ENCODE results near the gene CD22.

DNA sequence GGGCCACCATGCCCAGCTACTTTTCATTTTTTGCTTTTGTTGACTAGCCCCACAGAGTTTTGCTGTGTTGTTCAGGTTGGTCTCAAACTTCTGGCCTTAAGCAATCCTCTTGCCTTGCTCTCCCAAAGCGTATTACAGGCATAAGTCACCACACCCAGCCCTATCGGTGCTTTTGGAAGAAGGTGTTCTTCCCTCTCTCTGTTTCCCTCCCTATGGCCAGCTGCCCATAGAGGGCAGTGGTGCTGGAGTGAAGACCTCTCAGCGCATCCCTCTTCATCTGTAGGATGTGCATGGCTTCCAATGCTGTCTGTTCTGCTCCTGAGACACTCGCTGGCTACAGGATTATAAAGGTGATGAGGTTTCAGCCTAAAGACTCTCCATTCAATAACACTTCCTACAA is 1.3 kb upstream of the CD22 start:
- TF ChIP-seq, protein P1, sequence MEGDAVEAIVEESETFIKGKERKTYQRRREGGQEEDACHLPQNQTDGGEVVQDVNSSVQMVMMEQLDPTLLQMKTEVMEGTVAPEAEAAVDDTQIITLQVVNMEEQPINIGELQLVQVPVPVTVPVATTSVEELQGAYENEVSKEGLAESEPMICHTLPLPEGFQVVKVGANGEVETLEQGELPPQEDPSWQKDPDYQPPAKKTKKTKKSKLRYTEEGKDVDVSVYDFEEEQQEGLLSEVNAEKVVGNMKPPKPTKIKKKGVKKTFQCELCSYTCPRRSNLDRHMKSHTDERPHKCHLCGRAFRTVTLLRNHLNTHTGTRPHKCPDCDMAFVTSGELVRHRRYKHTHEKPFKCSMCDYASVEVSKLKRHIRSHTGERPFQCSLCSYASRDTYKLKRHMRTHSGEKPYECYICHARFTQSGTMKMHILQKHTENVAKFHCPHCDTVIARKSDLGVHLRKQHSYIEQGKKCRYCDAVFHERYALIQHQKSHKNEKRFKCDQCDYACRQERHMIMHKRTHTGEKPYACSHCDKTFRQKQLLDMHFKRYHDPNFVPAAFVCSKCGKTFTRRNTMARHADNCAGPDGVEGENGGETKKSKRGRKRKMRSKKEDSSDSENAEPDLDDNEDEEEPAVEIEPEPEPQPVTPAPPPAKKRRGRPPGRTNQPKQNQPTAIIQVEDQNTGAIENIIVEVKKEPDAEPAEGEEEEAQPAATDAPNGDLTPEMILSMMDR (IDR thresholded peaks at IDR 0.05), result no peak
- TF ChIP-seq POLR2A (IDR thresholded peaks at IDR 0.05), result no peak

Data from tibial nerve (tissue), 3 donors.